NOMO-1 treated with dmso at 0.1 percent for 144 hours (cell line): ENCODE results near the gene ITPA.

Experiments used
- DNase-seq: peaks from one replicate; lab custom pipeline; 2025; ENCODE audit not compliant: unreplicated experiment; lab: John Stamatoyannopoulos, UW

Gene ITPA

DNA sequence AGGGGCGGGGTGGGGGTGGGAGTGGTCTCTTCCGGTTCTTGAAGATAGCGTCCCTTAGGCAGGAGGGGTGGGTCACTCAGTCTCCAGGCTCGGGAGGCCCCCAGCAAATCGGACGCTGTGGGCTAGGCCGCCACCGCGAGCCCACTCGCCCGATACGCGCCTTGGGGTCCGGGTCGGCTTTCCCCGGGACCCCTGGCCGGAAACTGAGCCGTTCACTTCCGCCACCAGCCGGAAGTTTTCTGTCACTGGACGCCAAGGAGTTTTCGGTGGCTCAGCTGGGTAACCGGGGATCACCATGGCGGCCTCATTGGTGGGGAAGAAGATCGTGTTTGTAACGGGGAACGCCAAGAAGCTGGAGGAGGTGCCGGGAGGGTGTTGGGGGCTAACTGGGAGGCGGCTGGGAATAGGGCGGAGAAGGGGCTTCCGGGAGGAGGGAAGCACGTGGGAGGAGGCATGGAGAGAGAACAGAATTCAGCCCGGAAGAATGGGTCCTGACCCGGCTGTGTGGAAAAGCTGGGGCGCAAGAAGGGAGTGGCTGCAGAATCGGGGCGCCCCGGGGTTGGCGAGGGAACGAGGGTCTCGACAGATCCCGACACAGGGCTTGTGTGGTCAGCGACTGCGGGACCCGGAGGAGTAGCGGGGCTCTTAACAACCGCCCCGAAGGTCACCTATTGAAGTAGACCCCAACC is at the start of gene ITPA:
Gene ITPA (plus strand): TSS at position 242 of the 689 bp plus-strand sequence. CDS start 54 bp downstream, at position 296.
- DNase-seq = peak; percentile 49

DNA sequence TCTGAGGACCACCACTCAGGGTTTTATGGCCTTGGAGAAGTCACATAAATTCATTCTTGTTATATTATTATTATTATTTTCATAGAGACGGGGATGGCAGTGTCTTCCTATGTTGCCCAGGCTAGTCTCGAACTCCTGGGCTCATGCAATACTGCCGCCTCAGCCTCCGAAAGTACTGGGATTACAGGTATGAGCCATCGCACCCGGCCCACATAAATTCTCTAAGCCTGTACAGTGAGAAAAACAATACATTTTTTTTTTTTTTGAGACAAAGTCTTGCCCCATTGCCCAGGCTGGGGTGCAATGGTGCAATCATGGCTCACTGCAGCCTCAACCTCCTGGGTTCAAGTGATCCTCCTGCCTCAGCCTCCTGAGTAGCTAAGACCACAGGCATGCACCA is 48.9 kb upstream of the ITPA start:
- no peak for DNase-seq

- DNase-seq = no peak
These were observed 47.8 kb upstream of the ITPA start for GRCh38 chr20:3161316-3162079.

DNA sequence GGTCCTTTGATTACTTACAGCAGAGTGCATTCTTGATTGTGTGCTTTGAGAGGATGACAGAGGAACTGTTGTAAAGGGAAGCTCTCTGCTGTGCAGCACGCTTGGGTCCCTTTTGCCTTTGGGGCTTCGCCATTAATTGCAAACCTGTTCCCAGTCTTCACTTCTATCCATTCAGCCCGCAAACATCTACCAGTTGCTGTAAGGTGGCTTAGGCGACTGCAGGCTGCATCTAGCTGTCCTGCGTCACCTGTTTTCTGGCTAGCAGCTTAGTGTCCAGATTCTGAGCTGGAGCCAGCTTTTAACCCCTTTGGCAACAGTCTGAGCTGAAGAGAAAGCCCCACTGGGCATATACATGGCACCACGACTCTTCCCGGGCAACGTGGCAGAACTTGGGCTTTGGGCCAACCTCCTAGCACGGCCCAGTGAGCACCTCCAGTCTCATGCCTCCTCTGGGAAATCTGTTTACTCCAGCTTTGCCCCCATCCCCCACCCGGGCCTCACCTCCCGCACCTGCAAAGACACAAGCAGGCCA is 47.2 kb upstream of the ITPA start:
- no peak for DNase-seq

DNA sequence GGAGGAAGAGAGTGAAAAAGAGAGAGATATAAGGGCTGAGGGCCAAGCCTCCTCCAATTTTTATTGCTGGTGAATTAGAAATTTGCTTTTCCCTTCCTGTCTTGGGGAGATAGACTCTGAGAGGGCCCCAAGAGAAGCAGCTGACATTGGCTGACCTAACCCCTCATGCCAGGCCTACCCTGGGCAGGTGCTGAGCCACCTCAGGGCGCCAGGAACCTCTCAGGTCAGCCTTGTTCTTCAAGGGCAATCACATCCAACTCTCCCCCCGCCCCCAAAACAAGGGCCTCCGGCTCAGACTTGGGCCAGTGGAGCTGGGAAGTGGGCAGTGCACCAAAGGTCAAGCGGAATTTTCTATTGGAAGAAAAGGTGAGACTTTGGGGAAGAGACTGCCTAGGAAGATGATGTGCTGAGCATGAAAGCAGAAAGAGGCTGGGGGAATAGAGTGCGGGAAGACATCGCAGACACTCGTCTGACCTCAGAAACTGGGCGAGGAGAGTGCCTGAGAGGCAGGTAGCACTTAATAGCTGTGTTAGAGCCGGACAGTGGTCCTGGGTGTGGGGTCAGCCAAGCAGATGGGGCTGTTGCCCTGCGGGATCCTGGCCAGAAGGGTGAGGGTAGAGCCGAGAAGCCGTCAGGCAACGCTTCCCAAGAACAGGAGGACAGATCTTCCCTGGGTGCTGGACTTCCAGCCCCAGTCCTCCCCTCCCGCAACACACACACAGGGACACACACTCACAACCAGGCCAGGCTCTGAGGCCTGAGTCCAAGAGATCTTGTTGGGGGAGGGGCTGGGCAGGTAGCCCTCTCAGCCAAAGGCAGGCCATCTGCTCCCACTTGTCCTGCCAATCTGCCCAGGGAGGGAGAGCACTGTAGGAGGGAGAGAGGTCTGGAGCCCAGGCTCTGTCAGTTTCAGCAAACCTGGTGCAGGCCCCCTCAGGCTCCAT is 45.9 kb upstream of the ITPA start:
- no peak for DNase-seq

- no peak for DNase-seq
These were observed 45.1 kb upstream of the ITPA start for GRCh38 chr20:3164043-3164762.

- DNase-seq = no peak
These were observed 44.4 kb upstream of the ITPA start for GRCh38 chr20:3164763-3165410.

GRCh38 chr20:3165473-3166337 is 43.6 kb upstream of the ITPA start:
- no peak for DNase-seq

- DNase-seq = no peak
These were observed 42.9 kb upstream of the ITPA start for GRCh38 chr20:3166338-3166912.

- no peak for DNase-seq
These were observed 42.4 kb upstream of the ITPA start for GRCh38 chr20:3166913-3167342.

GRCh38 chr20:3167738-3168078 is 41.6 kb upstream of the ITPA start:
- DNase-seq = no peak

DNA sequence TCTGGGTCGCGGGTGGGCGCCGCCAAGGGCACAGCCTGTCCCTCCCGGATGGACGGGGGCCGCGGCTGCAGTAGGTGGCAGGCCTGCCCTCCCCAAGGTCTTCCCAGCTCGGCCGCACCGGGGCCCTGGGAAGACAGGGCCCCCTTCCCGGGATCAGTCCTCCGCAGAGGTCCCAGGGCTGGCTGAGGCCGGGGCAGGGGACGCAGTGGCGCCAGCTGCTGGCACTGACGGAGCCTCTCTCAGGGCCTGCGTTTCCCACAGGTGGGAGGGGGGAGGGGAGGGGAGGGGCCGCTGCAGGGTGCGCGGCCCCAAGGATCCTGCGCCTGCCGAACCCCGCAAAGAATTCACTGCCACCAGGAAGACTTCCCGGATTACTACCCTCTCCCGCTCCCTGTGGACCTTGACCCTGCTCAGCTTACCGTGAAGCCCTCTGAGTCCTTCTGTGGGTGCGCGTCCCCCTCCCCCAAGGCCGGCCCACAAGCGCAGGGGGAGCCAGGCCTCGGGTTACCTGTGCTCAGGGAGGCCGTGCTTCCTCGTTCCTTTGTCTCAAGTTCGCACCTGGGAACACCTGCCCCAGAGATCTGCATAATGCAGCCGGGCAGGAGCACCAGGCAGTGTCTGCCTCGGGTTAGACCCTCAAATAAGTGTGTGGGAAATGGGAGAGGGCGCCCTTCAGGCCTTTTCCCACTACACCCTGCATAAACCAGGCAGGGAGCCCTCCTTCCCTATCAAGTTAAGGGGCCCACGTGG is 41.0 kb upstream of the ITPA start:
- no peak for DNase-seq

- DNase-seq = no peak
These were observed 40.3 kb upstream of the ITPA start for GRCh38 chr20:3168829-3169590.

GRCh38 chr20:3171391-3172125 is 37.7 kb upstream of the ITPA start:
- no peak for DNase-seq

- DNase-seq = no peak
These were observed 37.0 kb upstream of the ITPA start for GRCh38 chr20:3172126-3172932.
